HS-27A (cell line): ENCODE results near the gene SYNE4.

Source experiments
- DNase-seq: peaks from one replicate; pipeline ENCODE4 v3.0.0-alpha.2; 2012; ENCODE audit warnings: low read depth, missing footprints

The SYNE4 gene

GRCh38 chr19:35955881-35956634 lies 52.6 kb downstream of the SYNE4 start:
- no peak for DNase-seq
